C4-2B (cell line): ENCODE results near the gene DENND1A.

Experiments used
- CTCF ChIP-seq: fragments of 450-650 bp; conservative IDR thresholded peaks from 2 replicates; pipeline ENCODE4 v1.5.1; 2017; ENCODE audit warnings: mild to moderate bottlenecking
- ZFX ChIP-seq: fragments of 450-650 bp; IDR thresholded peaks from 2 replicates; pipeline ENCODE4 v1.6.1; 2017

- TF ChIP-seq CTCF (no peak), ZFX (no peak)
Observed at GRCh38 chr9:123778232-123778902, 151.6 kb downstream of the DENND1A start.
